GM21381 (cell line): ENCODE data around the gene CHGA.

ENCODE experiments used
- ATAC-seq: cut with Tn5 transposase; IDR thresholded peaks from one replicate; pipeline ENCODE4 v1.9.1; 2021; ENCODE audit warnings: mild to moderate bottlenecking, moderate library complexity; ENCODE audit not compliant: unreplicated experiment

The CHGA gene

DNA sequence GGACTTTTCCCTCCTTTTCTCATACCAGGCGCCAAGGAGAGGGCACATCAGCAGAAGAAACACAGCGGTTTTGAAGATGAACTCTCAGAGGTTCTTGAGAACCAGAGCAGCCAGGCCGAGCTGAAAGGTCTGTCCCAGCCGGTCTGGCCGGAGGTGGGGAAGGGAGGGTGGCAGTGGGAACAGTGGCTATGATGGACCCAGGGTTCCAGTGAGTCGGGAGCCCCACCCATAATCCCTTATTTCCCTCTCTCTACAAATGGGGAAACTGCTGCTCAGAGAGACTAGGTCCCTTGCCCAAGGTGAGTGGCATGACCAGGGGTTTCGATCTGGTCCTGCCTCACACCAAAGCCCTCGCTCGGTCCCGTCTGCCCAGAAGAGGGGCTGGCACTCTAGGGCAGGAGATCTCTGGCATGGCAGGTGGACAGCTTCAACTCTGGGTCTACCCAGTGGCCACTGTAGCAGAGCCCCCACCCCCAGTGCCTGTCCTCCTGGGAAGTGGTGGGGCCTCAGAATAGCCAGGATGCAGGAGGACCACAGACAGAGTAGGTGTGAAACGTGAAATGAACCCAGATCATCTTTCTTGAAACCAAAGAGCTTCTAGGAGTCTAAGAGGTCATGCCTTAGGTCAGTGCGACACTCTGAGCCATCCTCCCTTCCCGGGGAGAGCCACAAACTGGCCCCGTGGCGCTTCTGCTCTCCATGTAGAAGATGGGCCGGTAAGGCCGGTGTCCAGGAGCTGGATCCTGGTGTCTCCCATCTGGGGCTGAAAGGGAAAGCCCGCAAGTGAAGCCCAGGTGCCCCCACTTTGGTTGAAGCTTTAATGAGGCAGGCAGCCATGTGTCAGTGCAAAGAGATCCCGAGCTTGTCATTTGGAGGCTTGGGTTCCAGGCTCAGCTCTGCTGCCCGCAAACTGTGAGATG, 7.0 kb downstream of the CHGA start:
- ATAC-seq = no peak

DNA sequence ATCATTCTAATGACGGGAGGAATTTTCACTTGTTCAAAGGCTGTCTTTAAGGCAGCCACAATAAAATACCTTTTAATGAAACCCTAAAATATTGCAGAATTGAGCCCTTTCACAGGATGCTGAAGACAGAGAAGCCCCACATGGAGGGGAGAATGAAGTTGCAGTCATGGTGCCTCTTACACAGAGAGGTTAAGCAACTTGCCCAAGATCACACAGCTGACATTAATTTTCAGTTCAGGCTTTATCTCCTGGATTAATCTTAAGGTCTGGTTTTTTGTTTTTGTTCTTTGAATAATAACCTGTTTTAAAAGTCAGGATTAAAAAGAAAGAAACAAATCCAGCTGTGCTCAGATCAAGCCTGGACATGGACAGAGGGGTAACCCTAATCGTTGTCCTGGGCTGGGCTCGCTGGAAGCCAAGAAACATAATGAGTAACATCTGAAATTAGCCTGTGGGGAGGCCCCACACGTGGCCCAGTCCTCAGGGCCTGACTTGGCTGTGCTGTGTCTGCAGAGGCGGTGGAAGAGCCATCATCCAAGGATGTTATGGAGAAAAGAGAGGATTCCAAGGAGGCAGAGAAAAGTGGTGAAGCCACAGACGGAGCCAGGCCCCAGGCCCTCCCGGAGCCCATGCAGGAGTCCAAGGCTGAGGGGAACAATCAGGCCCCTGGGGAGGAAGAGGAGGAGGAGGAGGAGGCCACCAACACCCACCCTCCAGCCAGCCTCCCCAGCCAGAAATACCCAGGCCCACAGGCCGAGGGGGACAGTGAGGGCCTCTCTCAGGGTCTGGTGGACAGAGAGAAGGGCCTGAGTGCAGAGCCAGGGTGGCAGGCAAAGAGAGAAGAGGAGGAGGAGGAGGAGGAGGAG, 8.0 kb downstream of the CHGA start:
- no peak for ATAC-seq

DNA sequence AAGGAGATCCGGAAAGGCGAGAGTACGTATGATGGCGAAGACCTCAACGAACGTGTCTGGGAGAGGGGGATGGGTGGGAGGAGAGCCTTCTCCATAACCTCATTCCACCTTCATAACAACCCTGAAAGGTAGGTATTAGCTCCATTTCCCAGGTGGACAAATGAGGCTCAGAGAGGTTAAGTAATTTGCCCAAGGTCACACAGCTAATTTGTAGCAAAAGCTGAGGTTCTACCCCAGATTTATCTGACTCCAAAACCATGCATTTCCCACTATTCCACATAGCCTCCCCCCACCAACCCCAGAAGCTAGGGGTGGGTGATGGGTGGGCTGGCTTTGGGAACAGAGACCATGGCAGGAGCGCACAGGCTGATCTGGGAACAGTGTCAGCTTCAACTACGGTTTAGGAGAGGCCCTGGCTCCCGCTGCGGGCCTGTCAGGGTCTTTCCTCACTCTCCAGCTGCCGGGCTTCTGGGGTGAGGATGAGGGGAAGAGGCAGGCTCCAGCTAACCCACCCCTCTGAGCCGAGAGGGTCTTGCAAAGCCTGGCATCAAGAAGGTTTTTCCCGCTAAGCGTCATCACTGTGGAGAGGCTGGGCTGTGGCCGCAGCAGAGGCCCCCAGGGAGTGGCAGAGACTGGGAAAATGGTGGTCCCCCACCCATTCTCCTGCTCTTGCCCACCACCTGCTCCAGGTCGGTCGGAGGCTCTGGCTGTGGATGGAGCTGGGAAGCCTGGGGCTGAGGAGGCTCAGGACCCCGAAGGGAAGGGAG, 8.9 kb downstream of the CHGA start:
- ATAC-seq = no peak

DNA sequence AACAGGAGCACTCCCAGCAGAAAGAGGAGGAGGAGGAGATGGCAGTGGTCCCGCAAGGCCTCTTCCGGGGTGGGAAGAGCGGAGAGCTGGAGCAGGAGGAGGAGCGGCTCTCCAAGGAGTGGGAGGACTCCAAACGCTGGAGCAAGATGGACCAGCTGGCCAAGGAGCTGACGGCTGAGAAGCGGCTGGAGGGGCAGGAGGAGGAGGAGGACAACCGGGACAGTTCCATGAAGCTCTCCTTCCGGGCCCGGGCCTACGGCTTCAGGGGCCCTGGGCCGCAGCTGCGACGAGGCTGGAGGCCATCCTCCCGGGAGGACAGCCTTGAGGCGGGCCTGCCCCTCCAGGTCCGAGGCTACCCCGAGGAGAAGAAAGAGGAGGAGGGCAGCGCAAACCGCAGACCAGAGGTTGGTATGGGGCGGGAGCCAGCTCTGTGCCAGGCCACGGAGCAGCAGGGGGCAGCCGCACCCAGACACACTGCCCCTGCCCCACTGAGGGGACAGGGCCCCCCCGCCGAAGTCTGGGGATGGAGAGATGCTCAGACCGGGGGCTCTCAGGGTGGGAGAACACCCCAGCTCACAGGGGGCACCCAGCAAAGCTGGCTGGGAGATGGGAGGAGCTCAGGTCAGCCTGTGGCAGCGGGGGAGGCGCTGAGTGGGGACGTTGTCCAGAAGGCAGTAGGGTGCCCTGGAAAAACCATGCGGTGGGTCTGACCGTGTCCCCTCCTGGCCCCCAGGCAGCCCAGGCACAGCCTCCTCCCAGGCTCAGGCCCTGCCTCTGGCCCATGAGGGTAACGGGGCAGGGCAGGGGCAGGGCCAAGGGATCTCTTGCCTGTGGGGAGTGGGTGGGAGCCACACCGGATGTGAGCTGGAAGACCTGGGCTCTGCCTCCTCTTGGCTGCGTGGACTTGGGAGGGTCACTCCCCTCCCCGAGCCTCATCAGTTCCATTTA, 9.8 kb downstream of the CHGA start:
- no peak for ATAC-seq

DNA sequence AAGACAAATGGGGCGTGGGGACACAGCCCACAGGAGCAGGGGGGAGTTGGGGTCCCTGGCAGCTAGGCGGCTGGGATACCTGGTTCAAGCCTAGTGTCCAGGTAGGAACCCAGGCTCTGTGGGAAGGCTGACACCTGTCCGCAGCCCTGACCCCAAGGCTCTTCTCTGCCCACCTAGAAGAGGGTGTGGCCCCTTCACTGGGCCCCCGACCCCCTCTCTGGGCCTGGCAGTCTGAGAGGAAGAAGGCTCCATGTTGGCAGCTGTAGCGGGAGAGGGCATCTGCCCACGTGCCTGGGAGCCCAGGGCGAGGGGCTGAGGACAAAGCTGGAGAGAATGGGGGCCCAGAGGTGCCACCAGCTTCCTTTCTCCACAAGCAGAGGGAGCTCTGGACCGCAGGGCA, 10.5 kb downstream of the CHGA start:
- ATAC-seq = no peak

DNA sequence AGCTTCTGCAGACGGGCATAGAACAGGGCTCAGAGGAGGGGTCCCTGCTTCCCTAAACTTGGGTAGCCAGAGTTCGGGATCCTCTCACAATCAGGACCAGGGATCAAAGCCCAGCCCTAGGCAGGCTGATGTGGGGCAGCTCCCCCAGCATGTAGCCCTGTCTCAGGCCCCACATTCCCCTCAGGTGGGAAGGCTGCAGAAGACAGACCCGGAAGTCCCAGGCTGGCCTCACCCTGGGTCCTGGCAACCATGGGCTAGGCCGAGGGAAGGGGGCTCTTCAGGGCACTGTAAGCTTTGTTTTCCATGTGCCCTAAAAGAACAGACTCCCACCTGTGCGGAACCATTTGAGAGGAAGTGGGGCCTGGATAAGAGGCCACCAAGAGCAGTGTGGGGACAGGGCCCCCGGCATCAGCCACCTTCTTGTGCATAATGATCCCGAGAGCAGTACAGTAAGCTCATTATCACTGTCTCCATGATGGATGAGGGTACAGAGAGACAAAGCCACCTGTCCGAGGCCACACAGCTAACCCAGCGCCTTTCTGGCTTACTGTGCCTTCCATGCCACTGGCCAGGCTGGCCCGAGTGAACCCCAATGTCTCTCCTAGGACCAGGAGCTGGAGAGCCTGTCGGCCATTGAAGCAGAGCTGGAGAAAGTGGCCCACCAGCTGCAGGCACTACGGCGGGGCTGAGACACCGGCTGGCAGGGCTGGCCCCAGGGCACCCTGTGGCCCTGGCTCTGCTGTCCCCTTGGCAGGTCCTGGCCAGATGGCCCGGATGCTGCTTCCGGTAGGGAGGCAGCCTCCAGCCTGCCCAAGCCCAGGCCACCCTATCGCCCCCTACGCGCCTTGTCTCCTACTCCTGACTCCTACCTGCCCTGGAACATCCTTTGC, 11.5 kb downstream of the CHGA start:
- ATAC-seq = no peak

DNA sequence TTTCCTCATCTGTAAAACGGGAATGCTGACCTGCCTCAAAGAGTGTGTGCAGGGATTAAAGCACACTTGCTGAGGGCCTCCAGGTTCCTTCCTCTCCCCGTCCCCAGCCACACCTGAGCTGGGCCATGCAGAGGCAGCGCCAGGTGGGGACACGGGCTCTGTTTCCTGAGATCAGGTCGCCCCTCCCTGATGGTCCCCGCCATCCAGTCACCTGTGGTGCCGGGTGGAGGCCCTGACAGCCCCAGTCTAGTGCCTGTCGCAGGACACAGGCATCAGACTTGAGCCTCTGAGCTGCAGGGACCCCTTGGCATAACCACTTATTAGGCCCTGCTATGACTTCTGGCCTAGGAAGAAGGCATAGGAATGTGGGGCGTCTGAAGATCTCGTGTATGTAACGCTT, 12.5 kb downstream of the CHGA start:
- no peak for ATAC-seq

DNA sequence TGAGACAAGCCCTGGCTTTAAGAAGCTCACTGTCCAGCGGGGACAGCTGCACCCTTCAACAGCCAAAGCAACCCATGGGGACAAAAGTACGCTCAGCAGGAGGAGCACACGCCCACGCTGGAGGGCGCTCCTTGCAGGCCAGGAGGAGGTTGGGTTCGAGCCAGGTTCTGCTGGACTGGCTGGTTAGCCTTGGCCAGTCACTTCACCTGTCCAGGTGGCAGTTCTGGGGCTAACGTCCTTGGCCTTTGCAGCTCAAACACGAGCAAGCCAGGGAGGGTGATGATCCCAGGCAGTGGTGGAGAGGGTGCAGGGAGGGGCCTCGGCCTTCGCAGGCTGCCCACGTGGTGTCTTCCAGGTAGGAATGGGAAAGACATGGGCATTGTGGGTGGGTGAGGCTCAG, 13.1 kb downstream of the CHGA start:
- no peak for ATAC-seq

DNA sequence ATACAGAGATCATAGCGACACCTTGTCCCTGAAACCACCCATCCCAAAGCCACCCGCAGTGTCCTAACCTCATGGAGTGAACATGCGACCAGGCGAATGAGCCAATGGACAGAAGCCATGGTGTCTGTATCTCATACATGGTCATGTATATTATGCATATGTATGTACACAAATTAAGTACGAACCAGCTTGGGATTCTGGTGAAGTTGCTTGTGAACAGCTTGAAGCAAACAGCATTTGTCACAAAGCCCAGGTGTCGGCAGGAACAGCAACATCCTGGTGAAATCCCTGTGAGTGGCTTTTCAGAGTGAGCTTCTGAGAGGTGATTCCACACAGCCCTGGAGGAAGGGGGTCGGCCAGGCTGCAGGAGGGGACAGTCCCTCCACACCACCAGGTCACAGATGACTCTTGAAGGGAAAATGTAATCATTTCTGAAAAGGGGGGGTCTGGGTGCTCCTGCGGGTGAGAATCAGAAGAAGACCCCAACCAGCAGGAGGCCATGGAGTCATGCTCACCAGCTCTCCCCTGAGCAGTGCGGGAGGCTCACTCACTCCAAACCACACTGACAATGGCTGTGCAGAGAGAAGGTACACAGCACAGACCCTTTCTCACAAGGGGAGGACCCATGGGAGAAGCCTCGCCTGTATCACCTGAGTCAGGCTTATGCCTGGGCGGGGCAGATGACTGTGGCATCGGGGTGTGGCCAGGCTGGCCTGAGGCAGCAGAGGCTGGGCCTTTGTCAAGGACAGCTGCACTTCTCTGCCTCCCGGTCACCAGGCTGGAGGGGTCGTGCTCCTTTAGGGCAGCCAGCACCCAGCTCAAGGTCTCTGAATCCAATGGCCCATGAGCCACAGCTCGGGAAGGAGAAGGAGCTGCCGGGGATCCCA, 14.3 kb downstream of the CHGA start:
- ATAC-seq = no peak

DNA sequence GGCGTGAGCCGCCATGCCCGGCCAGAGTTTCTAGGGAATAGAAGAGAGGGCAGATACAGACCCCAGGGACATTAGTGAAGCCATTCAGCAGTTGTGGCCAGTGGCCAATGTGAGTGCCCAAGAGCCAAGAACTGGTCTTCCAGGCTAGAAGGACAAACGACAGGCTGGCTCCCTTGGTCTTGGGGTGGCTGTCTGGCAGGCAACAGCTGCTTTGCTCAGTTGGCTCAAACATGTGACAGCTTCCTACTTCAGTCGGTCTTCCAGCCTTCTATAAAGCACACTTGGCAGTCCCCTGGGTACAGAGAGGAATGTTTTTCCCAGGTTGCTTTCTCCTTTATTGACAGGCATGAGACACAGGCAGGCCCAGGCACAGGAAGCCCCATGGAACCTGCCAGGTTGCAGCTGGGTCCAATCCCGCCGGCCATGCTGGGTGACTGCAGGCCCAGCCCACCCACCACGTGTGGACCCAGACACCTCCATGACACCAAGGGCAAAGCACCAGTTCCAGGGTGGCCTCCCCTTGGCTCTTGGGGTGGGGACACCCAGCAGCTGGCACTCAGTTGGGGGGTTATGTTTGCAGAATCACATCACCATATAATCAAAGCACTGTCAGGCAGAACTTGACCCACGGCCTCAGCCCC, 15.4 kb downstream of the CHGA start:
- ATAC-seq = no peak

DNA sequence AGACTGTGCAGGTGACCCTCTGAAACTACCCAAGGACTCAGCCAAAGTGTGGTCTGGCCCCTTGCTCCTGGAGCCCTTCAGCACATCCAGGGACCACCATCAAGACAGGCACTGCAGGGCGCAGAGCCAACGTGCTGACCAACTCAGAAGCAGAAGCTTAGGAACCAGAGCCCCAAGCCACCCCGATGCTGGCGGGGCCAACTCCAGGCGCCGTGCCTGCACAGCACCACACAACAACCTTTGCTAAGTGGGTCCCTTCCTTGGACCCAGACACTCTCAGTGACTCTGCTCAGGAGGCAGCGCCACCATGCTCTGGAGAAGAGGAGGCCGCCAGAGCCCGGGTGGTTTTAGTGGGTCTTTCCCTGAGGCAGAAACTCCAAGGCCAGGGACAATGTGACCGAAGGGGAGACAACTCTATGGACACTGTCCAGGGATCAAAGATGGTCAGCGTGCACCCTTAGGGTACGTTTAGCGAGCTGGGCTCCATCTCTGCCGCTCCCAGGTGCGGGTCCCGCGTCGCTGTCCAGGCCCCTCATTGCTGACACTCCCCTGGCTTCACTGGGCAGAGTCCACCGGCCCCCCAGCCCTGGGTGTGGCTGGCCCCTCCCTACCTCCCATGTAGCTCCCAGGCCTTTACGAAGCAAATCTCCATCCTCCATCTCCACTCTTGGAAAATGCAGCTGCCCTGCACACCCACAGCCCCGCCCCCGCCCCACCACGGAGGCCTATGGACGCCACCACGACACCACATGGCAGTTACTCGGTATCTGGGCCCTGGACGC, 16.1 kb downstream of the CHGA start:
- no peak for ATAC-seq

DNA sequence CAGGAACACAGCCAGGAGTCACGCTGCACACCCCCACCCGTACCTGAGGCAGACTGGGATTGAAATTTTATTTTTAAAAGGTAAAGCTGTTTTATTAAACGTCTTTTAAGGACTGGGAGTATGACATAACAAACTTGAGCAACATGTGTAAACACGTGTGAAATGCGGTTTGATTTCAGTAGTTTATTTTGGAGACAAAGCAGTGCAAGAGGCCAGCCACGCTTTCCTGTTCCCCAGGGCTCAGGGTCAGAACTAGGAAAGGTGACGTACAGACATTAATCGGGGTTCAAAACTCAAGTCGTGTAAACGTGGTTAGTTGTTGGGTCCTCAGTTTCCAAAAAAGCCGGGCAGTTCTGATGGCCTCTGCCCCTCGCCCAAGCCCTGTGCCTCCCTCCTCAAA, 16.7 kb downstream of the CHGA start:
- no peak for ATAC-seq

DNA sequence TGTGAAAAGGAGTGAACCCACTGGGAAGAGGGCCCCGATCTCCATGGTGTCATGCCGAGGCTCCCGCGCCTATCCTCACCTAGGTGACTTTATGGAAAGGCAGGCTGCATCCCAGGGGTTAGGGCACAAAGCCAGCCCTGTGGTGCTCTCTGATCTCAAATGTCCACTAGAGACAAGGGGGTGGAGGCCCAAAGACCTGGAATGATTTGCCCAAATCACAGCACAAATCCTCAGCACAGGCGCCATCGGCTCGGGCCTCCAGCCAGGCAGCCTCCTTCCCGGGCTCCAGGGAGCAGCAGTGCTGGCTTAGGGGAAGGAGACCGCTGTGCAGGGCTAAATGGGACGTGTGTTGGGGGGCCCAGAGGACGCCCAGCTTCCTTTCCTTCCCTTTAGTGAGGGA, 17.6 kb downstream of the CHGA start:
- ATAC-seq = no peak

DNA sequence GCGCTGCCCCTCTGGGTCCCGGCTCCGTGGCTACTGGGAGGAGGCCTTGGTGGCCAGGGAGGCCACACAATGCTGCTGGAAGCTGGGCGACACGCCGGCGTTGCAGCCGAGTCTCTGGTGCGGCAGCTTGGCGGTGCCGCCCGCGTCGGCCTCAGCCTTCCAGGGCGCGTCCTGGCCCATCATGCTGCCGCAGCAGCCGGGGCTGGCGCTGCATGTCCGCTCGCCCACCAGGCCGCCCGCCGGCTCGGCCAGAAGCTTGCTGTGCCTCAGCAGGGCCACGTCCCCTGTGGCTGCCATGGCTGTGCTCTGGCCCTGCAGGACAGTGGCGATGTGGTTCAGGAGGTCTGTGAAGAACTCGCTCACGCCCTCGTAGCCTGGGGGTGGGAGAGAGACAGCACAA, 18.6 kb downstream of the CHGA start:
- ATAC-seq = no peak

DNA sequence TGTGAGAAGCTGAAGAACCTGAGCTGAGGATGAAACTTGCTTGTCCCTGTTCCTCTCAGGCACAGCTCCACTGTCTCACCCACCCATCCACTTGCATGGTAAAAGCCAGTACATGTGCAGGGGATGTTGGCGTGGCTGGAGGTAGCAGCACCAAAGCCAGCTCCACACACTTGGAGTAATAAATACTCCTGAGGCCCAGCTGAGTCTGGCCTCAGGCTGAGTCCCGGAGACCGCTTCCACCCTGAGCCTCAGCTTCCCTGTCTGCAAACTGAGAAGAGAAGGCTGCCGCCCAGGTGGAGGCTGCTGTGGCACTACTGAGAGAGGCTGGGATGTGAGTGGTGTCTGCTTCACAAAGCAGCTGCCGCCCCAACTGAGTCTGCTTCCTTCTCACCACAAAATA, 19.2 kb downstream of the CHGA start:
- no peak for ATAC-seq

DNA sequence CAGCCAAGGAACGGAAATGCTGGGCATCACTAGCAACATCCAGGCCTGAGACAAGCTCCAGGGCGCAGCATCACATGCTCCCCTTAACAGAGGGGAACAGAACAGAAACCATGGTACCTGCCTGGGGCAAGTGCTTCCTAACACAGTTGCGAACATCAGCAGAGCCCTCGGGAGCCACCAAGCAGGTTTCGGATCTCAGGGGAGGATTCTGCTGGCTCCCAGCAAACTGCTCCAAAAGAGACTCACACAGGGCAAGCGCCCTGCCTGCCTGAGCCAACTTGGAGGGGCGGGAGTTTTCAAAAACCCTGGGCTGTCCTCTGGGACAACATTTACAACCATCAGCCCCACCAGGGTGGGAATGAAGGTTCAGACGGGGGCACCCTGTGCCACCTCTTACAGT, 19.6 kb downstream of the CHGA start:
- ATAC-seq = no peak
